ENCODE data around the gene OR52I1. TPM values are rescaled to one million over a fixed set of nuclear protein-coding genes. Genes with fewer than 3 reads are reported as not detected.

OR52I1 gene
- total RNA-seq, 6 experiments from 2014 or later, result not detected

GRCh38 chr11:4559527-4560440 is 34.1 kb upstream of the OR52I1 start:
- no peak for ATAC-seq
- Histone ChIP-seq H3K9me3 (no peaks in the 10 kb centered on the region), H3K27ac (no peak overlapping the region), H3K36me3 (no peaks in the 10 kb centered on the region), H3K27me3 (no peaks in the 10 kb centered on the region), H3K4me1 (no peaks in the 10 kb centered on the region), H3K4me3 (no peak overlapping the region)
- TF ChIP-seq POLR2A (IDR thresholded peaks at IDR 0.05), result no peak
- no peak for TF ChIP-seq CTCF (IDR thresholded peaks at IDR 0.05)
- WGBS (ENCODE audit: insufficient coverage, low coverage, low lambda C conversion rate, missing lambda C conversion rate), result 33% methylated on average over 3 of the region's 8 CpGs
- intact Hi-C loops (cut with DNase I), result loop anchor here in 1 of 2 donors (10.0 kb wide), 1 partner anchor 375 kb away; no protein-coding TSS in a partner anchor
- no peak for DNase-seq

GRCh38 chr11:4560467-4560866 is 33.4 kb upstream of the OR52I1 start:
- H3K36me3 ChIP-seq, result no peaks in the 10 kb centered on the region
- no peaks in the 10 kb centered on the region for H3K9me3 ChIP-seq
- H3K4me1 ChIP-seq, result no peaks in the 10 kb centered on the region
- intact Hi-C loops (cut with DNase I), result no loop called here
- H3K4me3 ChIP-seq, result no peak overlapping the region
- TF ChIP-seq CTCF (IDR thresholded peaks at IDR 0.05) (no peak), POLR2A (IDR thresholded peaks at IDR 0.05) (no peak)
- DNase-seq, result no peak
- no peak overlapping the region for H3K27ac ChIP-seq
- H3K27me3 ChIP-seq, result no peaks in the 10 kb centered on the region
- no peak for ATAC-seq
- WGBS (ENCODE audit: insufficient coverage, low coverage, low lambda C conversion rate, missing lambda C conversion rate), result 100% methylated on average over 1 of the region's 1 CpG

GRCh38 chr11:4565371-4565770 is 28.5 kb upstream of the OR52I1 start:
- Histone ChIP-seq H3K9me3 (no peaks in the 10 kb centered on the region), H3K27ac (no peak overlapping the region), H3K36me3 (no peaks in the 10 kb centered on the region), H3K4me1 (no peaks in the 10 kb centered on the region), H3K27me3 (no peaks in the 10 kb centered on the region), H3K4me3 (no peak overlapping the region)
- WGBS (ENCODE audit: insufficient coverage, low coverage, low lambda C conversion rate, missing lambda C conversion rate), result 71% methylated on average over 3 of the region's 3 CpGs
- DNase-seq (no peak), ATAC-seq (no peak)
- intact Hi-C loops (cut with DNase I), result no loop called here
- TF ChIP-seq POLR2A (IDR thresholded peaks at IDR 0.05), result no peak
- no peak for TF ChIP-seq CTCF (IDR thresholded peaks at IDR 0.05)

GRCh38 chr11:4569075-4569474 is 24.8 kb upstream of the OR52I1 start:
- Histone ChIP-seq H3K4me3 (no peak overlapping the region), H3K36me3 (no peaks in the 10 kb centered on the region), H3K27ac (no peak overlapping the region), H3K27me3 (no peaks in the 10 kb centered on the region), H3K9me3 (no peaks in the 10 kb centered on the region), H3K4me1 (no peaks in the 10 kb centered on the region)
- no peak for ATAC-seq
- intact Hi-C loops (cut with DNase I), result no loop called here
- DNase-seq, result no peak
- WGBS (ENCODE audit: insufficient coverage, low coverage, low lambda C conversion rate, missing lambda C conversion rate), result 87% methylated on average over 18 of the region's 18 CpGs
- TF ChIP-seq POLR2A (IDR thresholded peaks at IDR 0.05) (no peak), CTCF (IDR thresholded peaks at IDR 0.05) (no peak)
